K562 (cell line): ENCODE results near the gene ENG. TPM values are rescaled to one million over a fixed set of nuclear protein-coding genes. Genes with fewer than 3 reads are reported as not detected.
A peak's percentile ranks its signal among the peaks of the same experiment; 100 is the strongest.
"Not testable (repeated sequence)": the region's sequence is repeated elsewhere in the genome, so short reads cannot be mapped to it uniquely, and the experiment has no call there.

Source experiments
- ATAC-seq: fragments of 200-7000 bp; cut with Tn5 transposase; 3 replicates; pipeline ENCODE4 v1.9.1; 2020; ENCODE audit warnings: moderate library complexity
- BruUV-seq: library from RNA; stranded (reverse); fragments of 400-500 nt; replicated peaks from 2 replicates; lab custom pipeline; 2021; lab: Mats Ljungman, UMichigan
- CTCF ChIA-PET: fragments of 300-600 bp; formaldehyde crosslinking; extraction: SDS; loops from one replicate; lab custom pipeline; 2021; ENCODE audit warnings: low intra/inter-chr PET ratio; lab: Yijun Ruan, JAX
- POLR2A ChIA-PET: fragments of 300-600, 350-650 bp; sonication (Branson Sonifier 250); formaldehyde crosslinking; extraction: SDS; loops from one replicate; lab custom pipeline; 2021; ENCODE audit warnings: antibody characterized with exemption, inconsistent platforms; lab: Yijun Ruan, JAX
- DNase-seq, 4 experiments: peaks; one replicate each; pipeline versions ENCODE4 v3.0.0 to v3.0.0-alpha.2; 2011 to 2018; ENCODE audit warnings: low spot score in 3 of 4, mixed read lengths in 3 of 4; ENCODE audit errors: extremely low read depth in 1 of 4
- FAIRE-seq: peaks from 2 replicates; lab custom pipeline; 2011; peaks lifted over from hg19 to GRCh38; lab: Jason Lieb, UNC
- H2AFZ ChIP-seq: 2 replicates; pipeline ENCODE4 v1.6.0; 2011; ENCODE audit warnings: low read depth, low read length, control low read depth, inconsistent platforms
- H3K27ac ChIP-seq: fragments of 200-600 bp; 3 replicates; pipeline ENCODE4 v1.8.0; 2011; ENCODE audit warnings: low read depth, mild to moderate bottlenecking, control low read depth, inconsistent platforms, low read length, moderate library complexity, mixed read lengths; ENCODE audit errors: extremely low read depth
- H3K27me3 ChIP-seq, 2 experiments: fragments of 300-600 bp in 1 of 2; 2 replicates in 1 of 2; 3 replicates in 1 of 2; pipeline versions ENCODE4 v1.6.0 to v1.8.0; 2011; ENCODE audit warnings: inconsistent platforms in 2 of 2, low read length in 2 of 2, mild to moderate bottlenecking in 1 of 2, mixed read lengths in 1 of 2, moderate library complexity in 1 of 2; ENCODE audit not compliant: control insufficient read depth in 2 of 2, insufficient read depth in 2 of 2
- H3K36me3 ChIP-seq: fragments of 300-600 bp; 3 replicates; pipeline ENCODE4 v1.8.0; 2011; ENCODE audit warnings: mild to moderate bottlenecking, low read length, inconsistent platforms; ENCODE audit not compliant: control insufficient read depth, insufficient read depth
- H3K4me1 ChIP-seq, 2 experiments: fragments of 200-600 bp in 1 of 2; replicated peaks in 1 of 2; 2 replicates in 1 of 2; 3 replicates in 1 of 2; pipeline versions ENCODE4 v1.5.1 to v1.8.0; 2011; ENCODE audit warnings: inconsistent platforms in 2 of 2, low read length in 2 of 2, mild to moderate bottlenecking in 1 of 2, mixed read lengths in 1 of 2, moderate library complexity in 1 of 2; ENCODE audit not compliant: control insufficient read depth in 2 of 2, insufficient read depth in 2 of 2
- H3K4me2 ChIP-seq: 2 replicates; pipeline ENCODE4 v1.6.1; 2011; ENCODE audit warnings: low read length, control low read depth, inconsistent platforms, mixed read lengths; ENCODE audit not compliant: insufficient read depth
- H3K4me3 ChIP-seq: fragments of 200-600 bp; sonication (generic), shearing (Covaris generic); 2 replicates; pipeline ENCODE4 v1.5.1; 2016; ENCODE audit warnings: control low read depth, inconsistent platforms
- H3K79me2 ChIP-seq: fragments of 200-600 bp; 3 replicates; pipeline ENCODE4 v1.8.0; 2011; ENCODE audit warnings: low read length, inconsistent platforms; ENCODE audit not compliant: control insufficient read depth, insufficient read depth
- H3K9ac ChIP-seq, 2 experiments: 2 replicates each; pipeline versions ENCODE4 v1.6.0 to v1.6.1; 2011; ENCODE audit warnings: low read depth in 2 of 2, low read length in 2 of 2, control low read depth in 1 of 2, inconsistent platforms in 1 of 2, mild to moderate bottlenecking in 1 of 2, mixed read lengths in 1 of 2; ENCODE audit not compliant: insufficient read depth in 1 of 2
- H3K9me1 ChIP-seq: one replicate; pipeline ENCODE4 v1.6.0; 2011; ENCODE audit warnings: inconsistent platforms, mild to moderate bottlenecking, low read length, moderate library complexity; ENCODE audit not compliant: control insufficient read depth, insufficient read depth
- H3K9me3 ChIP-seq: replicated peaks from 2 replicates; pipeline ENCODE4 v1.5.1; 2011; ENCODE audit warnings: low read depth, low read length, inconsistent platforms; ENCODE audit not compliant: control insufficient read depth, insufficient read depth
- H4K20me1 ChIP-seq: replicated peaks from 2 replicates; pipeline ENCODE4 v1.6.1; 2011; ENCODE audit warnings: low read length, inconsistent platforms, mixed read lengths; ENCODE audit not compliant: control insufficient read depth, insufficient read depth
- BCOR ChIP-seq: fragments of 450-650 bp; IDR thresholded peaks from 2 replicates; pipeline ENCODE4 v1.6.1; 2016
- GATA2 ChIP-seq: sonication (generic); formaldehyde crosslinking; IDR thresholded peaks from 2 replicates; pipeline ENCODE4 v1.4.0; 2020; ENCODE audit warnings: mild to moderate bottlenecking, missing genetic modification reagents
- KDM1A ChIP-seq, 2 experiments: fragments of 450-650 bp; IDR thresholded peaks; 2 replicates each; pipeline ENCODE4 v1.6.1; 2016; ENCODE audit warnings: mild to moderate bottlenecking in 2 of 2
- PTBP1 ChIP-seq: fragments of 200-400 bp; formaldehyde crosslinking; IDR thresholded peaks from 2 replicates; pipeline ENCODE4 v1.6.1; 2017; ENCODE audit warnings: low read depth, low read length
- RBM25 ChIP-seq: fragments of 200-400 bp; formaldehyde crosslinking; IDR thresholded peaks from 2 replicates; pipeline ENCODE4 v1.6.1; 2018; ENCODE audit warnings: low read length, low read depth, moderate library complexity; ENCODE audit not compliant: severe bottlenecking
- RCOR1 ChIP-seq, 2 experiments: IDR thresholded peaks; 2 replicates each; pipeline ENCODE4 v1.6.1; 2012; ENCODE audit warnings: low read depth in 2 of 2, low read length in 2 of 2, borderline replicate concordance in 1 of 2, improper control_type of control experiment in 1 of 2
- SMARCA5 ChIP-seq: fragments of 450-650 bp; IDR thresholded peaks from 2 replicates; pipeline ENCODE4 v1.6.1; 2016
- ZNF384 ChIP-seq: IDR thresholded peaks from 2 replicates; pipeline ENCODE4 v1.6.1; 2012; ENCODE audit warnings: low read depth, low read length, improper control_type of control experiment
- WGBS: fragments of 100-300 bp; shearing (Covaris generic); methylation state at CpG from one replicate; pipeline ENCODE4 v1.1.6; 2016; ENCODE audit warnings: low coverage, mixed read lengths; ENCODE audit not compliant: insufficient coverage; ENCODE audit errors: missing lambda C conversion rate; 5-methylcytosine and 5-hydroxymethylcytosine counted together
- in situ Hi-C: fragments of 300-500 bp; cut with MboI; formaldehyde crosslinking; loops from 4 replicates; pipeline ENCODE4 v1.15.0; 2018; ENCODE audit warnings: inconsistent platforms, mixed read lengths
- intact Hi-C: fragments of 100-400 bp; cut with micrococcal nuclease; formaldehyde crosslinking; loops from 2 replicates; pipeline ENCODE4 v1.14.2; 2022
- polyA plus RNA-seq, 8 experiments: library from polyadenylated mRNA; depleted of rRNA in 4 of 8; stranded (reverse) in 5 of 8; unstranded in 3 of 8; fragments of >200 nt; fragmentation: Nextera tagmentation in 2 of 8; fragmentation: Illumina TruSeq in 1 of 8; extraction: Ambion mirVana in 2 of 8; extraction: Trizol in 1 of 8; gene quantifications; 2 replicates each; pipeline versions ENCODE4 v1.2.1 to v1.2.3, GENCODE V29; 2011 to 2014; ENCODE audit warnings: inconsistent platforms in 1 of 8, missing spikeins in 1 of 8
- total RNA-seq, 7 experiments: library from RNA; depleted of rRNA in 6 of 7; stranded (reverse); fragments of >200 nt in 6 of 7; fragmentation: Illumina TruSeq in 2 of 7; extraction: Trizol in 2 of 7; gene quantifications; 2 replicates each; pipeline versions ENCODE4 v1.2.1 to v1.2.3, GENCODE V29; 2011 to 2021; ENCODE audit warnings: low replicate concordance in 1 of 7
- TF ChIP-seq, protein P1 (sequence below): fragments of 150-350 bp; IDR thresholded peaks from 2 replicates; pipeline ENCODE4 v1.6.1; 2014; ENCODE audit warnings: low read depth, mild to moderate bottlenecking, low read length, borderline replicate concordance

The ENG gene
- total and polyA plus RNA-seq, 9 of the 15 experiments (the other 6 are each of a cell fraction or from before 2014, with no cell fraction given): 0.04 to 0.40 (median 0.14) TPM; not detected in 1

DNA sequence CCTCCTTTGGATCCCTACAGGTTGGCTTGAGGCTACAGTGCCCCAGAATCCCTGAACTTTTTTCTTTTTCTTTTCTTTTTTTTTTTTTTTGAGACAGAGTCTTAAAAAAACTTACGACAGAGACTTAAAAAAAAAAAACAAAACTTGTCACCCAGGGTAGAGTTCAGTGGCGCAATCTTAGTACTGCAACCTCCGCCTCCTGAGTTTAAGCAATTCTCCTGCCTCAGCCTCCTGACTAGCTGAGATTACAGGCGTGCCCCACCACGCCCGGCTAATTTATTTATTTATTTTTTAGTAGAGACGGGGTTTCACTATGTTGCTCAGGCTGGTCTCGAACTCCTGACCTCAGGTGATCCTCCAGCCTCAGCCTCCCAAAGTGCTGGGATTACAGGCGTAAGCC is 73.5 kb downstream of the ENG start:
- intact Hi-C loops, DNase-seq, H3K36me3 ChIP-seq, BruUV-seq, H4K20me1 ChIP-seq, H3K27ac ChIP-seq, H3K79me2 ChIP-seq, CTCF ChIA-PET, H3K27me3 ChIP-seq, H3K4me3 ChIP-seq, H3K9me3 ChIP-seq, FAIRE-seq, H2AFZ ChIP-seq, ATAC-seq, H3K9me1 ChIP-seq, H3K4me2 ChIP-seq: not testable (repeated sequence)
- WGBS: 40% methylated on average over 8 of the region's 9 CpGs
- Histone ChIP-seq H3K4me1 (peaks cover 24 to 59% of the 10 kb centered on the region in 2 experiments), H3K9ac (peak overlapping the region in 1 of 2 experiments; percentile 60; a peak in 1 of 4 replicates)
- peak; percentile 8; the same call in 1 of the 2 replicates for TF ChIP-seq ZNF384
- in situ Hi-C loops: loop anchor here (5.0 kb wide), 1 partner anchor 44 kb away; the partner anchor contains the start of gene TOR2A
- POLR2A ChIA-PET: interaction anchor here (0.7 to 1.8 kb wide), 4 partner anchors 10 to 138 kb away, joined by 3 to 7 read pairs (median 4); no protein-coding TSS in a partner anchor

DNA sequence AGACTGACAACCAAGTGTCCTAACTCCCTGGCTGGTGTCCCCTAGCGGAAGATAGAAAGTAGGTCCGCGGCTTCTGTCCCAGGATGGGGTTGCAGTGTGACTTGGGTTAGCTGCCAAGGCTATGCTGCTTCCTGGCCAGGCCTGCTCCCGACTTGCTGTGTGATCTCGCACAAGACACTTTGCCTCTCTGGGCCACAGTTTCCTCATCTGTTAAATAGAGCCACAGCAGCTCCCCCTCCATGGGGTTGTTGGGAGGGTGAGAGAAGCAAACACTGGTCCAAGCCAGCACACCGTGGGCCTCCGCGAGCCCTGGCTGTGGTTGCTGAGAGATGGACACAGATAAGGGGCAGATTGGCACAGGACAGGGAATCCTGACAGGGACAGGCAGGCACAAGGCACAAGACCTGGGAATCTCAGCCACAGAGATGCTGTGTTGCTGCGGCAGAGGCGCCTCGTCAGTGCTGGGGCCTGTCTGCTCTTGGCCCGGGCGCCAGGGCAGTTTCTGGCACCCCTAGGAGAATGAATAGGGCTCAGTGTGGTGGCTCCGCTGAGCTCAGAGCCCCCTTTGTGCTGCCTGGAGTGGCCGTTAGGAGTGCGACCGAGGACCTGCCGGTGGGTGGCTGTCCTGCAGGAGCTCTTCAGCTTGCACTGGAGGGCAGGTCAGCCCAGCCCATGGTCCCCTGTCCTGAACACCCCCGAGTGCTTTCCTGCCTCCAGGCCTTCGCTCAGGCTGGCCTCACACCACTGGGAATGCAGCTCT is 74.2 kb downstream of the ENG start:
- CTCF ChIA-PET: no interaction called here
- Histone ChIP-seq H3K79me2 (no peaks in the 10 kb centered on the region), H3K27ac (no peak overlapping the region), H3K9me1 (no peaks in the 10 kb centered on the region), H3K4me2 (no peak overlapping the region), H3K27me3 (no peaks in the 10 kb centered on the region), H3K4me3 (no peak overlapping the region), H4K20me1 (no peaks in the 10 kb centered on the region), H3K9me3 (no peaks in the 10 kb centered on the region), H3K36me3 (no peaks in the 10 kb centered on the region), H3K9ac (peak overlapping the region in 1 of 2 experiments; percentile 60; a peak in 1 of 4 replicates), H2AFZ (no peak overlapping the region), H3K4me1 (peaks cover 24 to 55% of the 10 kb centered on the region in 2 experiments)
- BruUV-seq: no TSS peak
- intact Hi-C loops: no loop called here
- ATAC-seq (no peak), DNase-seq (no peak), FAIRE-seq (no peak)
- POLR2A ChIA-PET: interaction anchor here (0.7 to 1.8 kb wide), 4 partner anchors 9 to 139 kb away, joined by 3 to 7 read pairs (median 4); no protein-coding TSS in a partner anchor
- in situ Hi-C loops: loop anchor here (5.0 kb wide), 1 partner anchor 43 kb away; the partner anchor contains the start of gene TOR2A
- 68% methylated on average over 20 of the region's 20 CpGs for WGBS
- peak; percentile 85 for TF ChIP-seq BCOR
- TF ChIP-seq RBM25: peak; percentile 83
- TF ChIP-seq, protein P1, sequence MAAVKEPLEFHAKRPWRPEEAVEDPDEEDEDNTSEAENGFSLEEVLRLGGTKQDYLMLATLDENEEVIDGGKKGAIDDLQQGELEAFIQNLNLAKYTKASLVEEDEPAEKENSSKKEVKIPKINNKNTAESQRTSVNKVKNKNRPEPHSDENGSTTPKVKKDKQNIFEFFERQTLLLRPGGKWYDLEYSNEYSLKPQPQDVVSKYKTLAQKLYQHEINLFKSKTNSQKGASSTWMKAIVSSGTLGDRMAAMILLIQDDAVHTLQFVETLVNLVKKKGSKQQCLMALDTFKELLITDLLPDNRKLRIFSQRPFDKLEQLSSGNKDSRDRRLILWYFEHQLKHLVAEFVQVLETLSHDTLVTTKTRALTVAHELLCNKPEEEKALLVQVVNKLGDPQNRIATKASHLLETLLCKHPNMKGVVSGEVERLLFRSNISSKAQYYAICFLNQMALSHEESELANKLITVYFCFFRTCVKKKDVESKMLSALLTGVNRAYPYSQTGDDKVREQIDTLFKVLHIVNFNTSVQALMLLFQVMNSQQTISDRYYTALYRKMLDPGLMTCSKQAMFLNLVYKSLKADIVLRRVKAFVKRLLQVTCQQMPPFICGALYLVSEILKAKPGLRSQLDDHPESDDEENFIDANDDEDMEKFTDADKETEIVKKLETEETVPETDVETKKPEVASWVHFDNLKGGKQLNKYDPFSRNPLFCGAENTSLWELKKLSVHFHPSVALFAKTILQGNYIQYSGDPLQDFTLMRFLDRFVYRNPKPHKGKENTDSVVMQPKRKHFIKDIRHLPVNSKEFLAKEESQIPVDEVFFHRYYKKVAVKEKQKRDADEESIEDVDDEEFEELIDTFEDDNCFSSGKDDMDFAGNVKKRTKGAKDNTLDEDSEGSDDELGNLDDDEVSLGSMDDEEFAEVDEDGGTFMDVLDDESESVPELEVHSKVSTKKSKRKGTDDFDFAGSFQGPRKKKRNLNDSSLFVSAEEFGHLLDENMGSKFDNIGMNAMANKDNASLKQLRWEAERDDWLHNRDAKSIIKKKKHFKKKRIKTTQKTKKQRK: no peak
- TF ChIP-seq SMARCA5: peak; percentile 37; the same call in 1 of the 2 replicates
- 0 out of 2 replicates have a peak, but pooled peaks have one; percentile 22 for TF ChIP-seq PTBP1
- 0 out of 4 replicates have a peak, but pooled peaks of 1 of the 2 experiments have one; percentile 38 for TF ChIP-seq RCOR1 (IDR thresholded peaks at IDR 0.05; ENCODE audit: borderline replicate concordance in 1 of 2, low read depth in 2 of 2, low read length in 2 of 2)
- peak; percentile 51 to 55 for TF ChIP-seq KDM1A (IDR thresholded peaks at IDR 0.05)
- TF ChIP-seq GATA2: 0 out of 2 replicates have a peak, but pooled peaks have one; percentile 17
